Nephron (organoid): ENCODE measurements around the gene TCERG1L.

Experiments used
- H3K27ac Mint-ChIP-seq, 3 experiments: 2 replicates each; pipeline ENCODE4 v1.8.0; 2020; ENCODE audit warnings: mixed read lengths in 3 of 3, mild to moderate bottlenecking in 2 of 3, moderate library complexity in 1 of 3
- H3K27me3 Mint-ChIP-seq: 2 replicates; pipeline ENCODE4 v1.8.0; 2021; ENCODE audit warnings: low read depth, mild to moderate bottlenecking, moderate library complexity, mixed read lengths
- H3K36me3 Mint-ChIP-seq: 2 replicates; pipeline ENCODE4 v1.8.0; 2020; ENCODE audit warnings: low read depth, mixed read lengths
- H3K4me1 Mint-ChIP-seq: 2 replicates; pipeline ENCODE4 v1.8.0; 2020; ENCODE audit warnings: mixed read lengths
- H3K4me3 Mint-ChIP-seq, 3 experiments: 2 replicates each; pipeline ENCODE4 v1.8.0; 2020; ENCODE audit warnings: mild to moderate bottlenecking in 3 of 3, mixed read lengths in 3 of 3, moderate library complexity in 2 of 3
- H3K9me3 Mint-ChIP-seq: 2 replicates; pipeline ENCODE4 v1.8.0; 2020; ENCODE audit warnings: mixed read lengths
- CTCF ChIP-seq, 3 experiments: fragments of 200-600 bp; sonication (generic); IDR thresholded peaks; one replicate each; pipeline ENCODE4 v1.5.0; 2021; ENCODE audit warnings: antibody characterized with exemption in 3 of 3; ENCODE audit not compliant: unreplicated experiment in 3 of 3

The TCERG1L gene

GRCh38 chr10:131199646-131200045 lies 111.9 kb downstream of the TCERG1L start:
- Mint-ChIP-seq H3K36me3 (no peaks in the 10 kb centered on the region), H3K27me3 (peaks cover 43% of the 10 kb centered on the region), H3K9me3 (no peaks in the 10 kb centered on the region), H3K4me1 (no peaks in the 10 kb centered on the region), H3K4me3 (no peak overlapping the region), H3K27ac (no peak overlapping the region)
- no peak for TF ChIP-seq CTCF (IDR thresholded peaks at IDR 0.05; ENCODE audit: unreplicated experiment in 3 of 3)

GRCh38 chr10:131198843-131199242 lies 112.7 kb downstream of the TCERG1L start:
- no peak for TF ChIP-seq CTCF (IDR thresholded peaks at IDR 0.05; ENCODE audit: unreplicated experiment in 3 of 3)
- H3K27me3 Mint-ChIP-seq: peaks cover 43% of the 10 kb centered on the region
- no peaks in the 10 kb centered on the region for H3K36me3 Mint-ChIP-seq
- H3K4me1 Mint-ChIP-seq: no peaks in the 10 kb centered on the region
- H3K27ac Mint-ChIP-seq: no peak overlapping the region
- H3K9me3 Mint-ChIP-seq: no peaks in the 10 kb centered on the region
- H3K4me3 Mint-ChIP-seq: no peak overlapping the region

GRCh38 chr10:131198401-131198800 lies 113.1 kb downstream of the TCERG1L start:
- no peak overlapping the region for H3K27ac Mint-ChIP-seq
- TF ChIP-seq CTCF (IDR thresholded peaks at IDR 0.05; ENCODE audit: unreplicated experiment in 3 of 3): no peak
- no peak overlapping the region for H3K4me3 Mint-ChIP-seq
- no peaks in the 10 kb centered on the region for H3K9me3 Mint-ChIP-seq
- H3K4me1 Mint-ChIP-seq: no peaks in the 10 kb centered on the region
- H3K36me3 Mint-ChIP-seq: no peaks in the 10 kb centered on the region
- peaks cover 43% of the 10 kb centered on the region for H3K27me3 Mint-ChIP-seq

- Mint-ChIP-seq H3K27ac (no peak overlapping the region), H3K4me1 (no peaks in the 10 kb centered on the region), H3K9me3 (no peaks in the 10 kb centered on the region), H3K36me3 (no peaks in the 10 kb centered on the region), H3K27me3 (peaks cover 43% of the 10 kb centered on the region), H3K4me3 (no peak overlapping the region)
- TF ChIP-seq CTCF (IDR thresholded peaks at IDR 0.05; ENCODE audit: unreplicated experiment in 3 of 3): no peak
Measured at GRCh38 chr10:131196176-131196885, 115.2 kb downstream of the TCERG1L start.

GRCh38 chr10:131195558-131196159 lies 115.9 kb downstream of the TCERG1L start:
- Mint-ChIP-seq H3K27me3 (peaks cover 38% of the 10 kb centered on the region), H3K27ac (no peak overlapping the region), H3K36me3 (no peaks in the 10 kb centered on the region), H3K4me3 (no peak overlapping the region), H3K4me1 (no peaks in the 10 kb centered on the region), H3K9me3 (no peaks in the 10 kb centered on the region)
- TF ChIP-seq CTCF (IDR thresholded peaks at IDR 0.05; ENCODE audit: unreplicated experiment in 3 of 3): no peak

- Mint-ChIP-seq H3K27me3 (peaks cover 32% of the 10 kb centered on the region), H3K4me3 (no peak overlapping the region), H3K36me3 (no peaks in the 10 kb centered on the region), H3K27ac (no peak overlapping the region), H3K4me1 (no peaks in the 10 kb centered on the region), H3K9me3 (no peaks in the 10 kb centered on the region)
- no peak for TF ChIP-seq CTCF (IDR thresholded peaks at IDR 0.05; ENCODE audit: unreplicated experiment in 3 of 3)
Measured at GRCh38 chr10:131195116-131195515, 116.4 kb downstream of the TCERG1L start.
